Stomach (tissue), 9 donors: Measurements from ENCODE around the gene MAGEB2. TPM values are rescaled to one million over a fixed set of nuclear protein-coding genes. Genes with fewer than 3 reads are reported as not detected.

Source experiments
- DNase-seq, 2 donors: peaks; one replicate each; pipeline versions ENCODE4 v3.0.0 to v3.0.0-alpha.2; 2013 to 2019
- H3K27ac ChIP-seq, 5 donors: fragments of 200-600 bp in 4 of 5; sonication (generic) in 4 of 5; one replicate each; pipeline ENCODE4 v1.5.1; 2013 to 2019; ENCODE audit warnings: mild to moderate bottlenecking in 1 of 5, moderate library complexity in 1 of 5
- H3K27me3 ChIP-seq, 3 donors: fragments of 200-600 bp; sonication (generic); one replicate each; pipeline ENCODE4 v1.5.1; 2017 to 2019; ENCODE audit warnings: mixed run types in 1 of 3
- H3K36me3 ChIP-seq, 4 donors: fragments of 200-600 bp; sonication (generic); 1 replicate in 3 of 4; 2 replicates in 1 of 4; pipeline ENCODE4 v1.5.1; 2016 to 2019
- H3K4me1 ChIP-seq, 4 donors: fragments of 200-600 bp; sonication (generic); one replicate each; pipeline ENCODE4 v1.5.1; 2016 to 2019
- H3K4me3 ChIP-seq, 4 donors: fragments of 200-600 bp; sonication (generic) in 3 of 4; one replicate each; pipeline ENCODE4 v1.5.1; 2016 to 2019; ENCODE audit warnings: mild to moderate bottlenecking in 1 of 4
- H3K9me3 ChIP-seq, 4 donors: fragments of 200-600 bp; sonication (generic); one replicate each; pipeline ENCODE4 v1.5.1; 2016 to 2019
- EP300 ChIP-seq: sonication (generic); formaldehyde crosslinking; IDR thresholded peaks from one replicate; pipeline ENCODE4 v1.6.1; 2017; ENCODE audit warnings: antibody characterized with exemption
- POLR2A ChIP-seq, 4 donors: fragments of 450-650 bp; IDR thresholded peaks; one replicate each; pipeline ENCODE4 v1.6.1; 2016; ENCODE audit warnings: antibody characterized with exemption in 4 of 4, control low read depth in 2 of 4, mild to moderate bottlenecking in 1 of 4, moderate library complexity in 1 of 4
- POLR2AphosphoS5 ChIP-seq, 3 donors: sonication (generic); formaldehyde crosslinking; IDR thresholded peaks; one replicate each; pipeline ENCODE4 v1.6.1; 2016; ENCODE audit warnings: antibody characterized with exemption in 3 of 3
- WGBS, 5 donors: extraction: QIAGEN DNeasy Blood & Tissue Kit in 3 of 5; methylation state at CpG; one replicate each; pipeline versions ENCODE4 v1.1.5 to v1.1.7; 2013 to 2018; 5-methylcytosine and 5-hydroxymethylcytosine counted together
- intact Hi-C: fragments of 100-400 bp; cut with DNase I; formaldehyde crosslinking; loops from one replicate; pipeline ENCODE4 v1.15.1; 2023; ENCODE audit warnings: low total_unique reads
- polyA plus RNA-seq, 3 donors: library from polyadenylated mRNA; stranded (reverse); fragments of 200-250 nt; gene quantifications; one replicate each; pipeline ENCODE4 v1.2.3, GENCODE V29; 2013
- total RNA-seq, 5 donors: library from RNA; depleted of rRNA; stranded (reverse); fragments of >200 nt; gene quantifications; one replicate each; pipeline versions ENCODE4 v1.1.0 to v1.2.3, GENCODE V29; 2014 to 2016
- TF ChIP-seq, protein P1 (sequence below), 7 experiments: fragments of 450-650 bp in 4 of 7; fragments of 200-600 bp in 3 of 7; sonication (generic) in 3 of 7; IDR thresholded peaks; one replicate each; pipeline ENCODE4 v1.5.1; 2016 to 2019; ENCODE audit warnings: antibody characterized with exemption in 7 of 7, control low read depth in 2 of 7, mild to moderate bottlenecking in 1 of 7
- donor health status: healthy with polysubstance abuse.
- donor health status: Bipolar disorder and iron deficiency.
- donor health status: healthy.

MAGEB2 gene
- total and polyA plus RNA-seq, 8 donors: not detected

DNA sequence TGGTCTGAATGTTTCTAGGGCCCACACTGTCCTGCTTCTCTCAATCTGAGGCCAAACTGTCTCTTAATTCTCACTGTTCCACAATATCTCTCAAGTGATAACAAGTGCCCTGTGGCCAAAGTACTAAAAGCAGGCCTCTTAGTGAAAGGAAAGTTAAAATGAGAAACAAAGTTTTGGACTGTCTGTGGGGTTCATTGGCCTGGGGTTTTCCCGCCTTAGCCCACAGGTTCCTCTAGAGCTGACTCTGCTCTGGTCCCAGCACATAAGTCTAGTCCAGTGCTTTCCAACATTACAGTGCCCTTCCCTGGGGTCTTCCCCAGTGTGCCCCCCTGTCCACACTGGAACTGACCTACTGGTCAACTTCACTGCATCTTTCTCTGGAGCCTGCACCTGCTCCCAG is 37.9 kb downstream of the MAGEB2 start:
- WGBS, 5 donors: 82 to 100% (median 85%) methylated on average over 1 of the region's 1 CpG
- Histone ChIP-seq H3K9me3 (peaks cover 0 to 5% (median 0%) of the 10 kb centered on the region in 4 donors), H3K4me1 (no peaks in the 10 kb centered on the region), H3K36me3 (no peaks in the 10 kb centered on the region), H3K27ac (no peak overlapping the region), H3K4me3 (no peak overlapping the region), H3K27me3 (no peaks in the 10 kb centered on the region)
- TF ChIP-seq POLR2AphosphoS5 (IDR thresholded peaks at IDR 0.05): no peak
- TF ChIP-seq, protein P1, sequence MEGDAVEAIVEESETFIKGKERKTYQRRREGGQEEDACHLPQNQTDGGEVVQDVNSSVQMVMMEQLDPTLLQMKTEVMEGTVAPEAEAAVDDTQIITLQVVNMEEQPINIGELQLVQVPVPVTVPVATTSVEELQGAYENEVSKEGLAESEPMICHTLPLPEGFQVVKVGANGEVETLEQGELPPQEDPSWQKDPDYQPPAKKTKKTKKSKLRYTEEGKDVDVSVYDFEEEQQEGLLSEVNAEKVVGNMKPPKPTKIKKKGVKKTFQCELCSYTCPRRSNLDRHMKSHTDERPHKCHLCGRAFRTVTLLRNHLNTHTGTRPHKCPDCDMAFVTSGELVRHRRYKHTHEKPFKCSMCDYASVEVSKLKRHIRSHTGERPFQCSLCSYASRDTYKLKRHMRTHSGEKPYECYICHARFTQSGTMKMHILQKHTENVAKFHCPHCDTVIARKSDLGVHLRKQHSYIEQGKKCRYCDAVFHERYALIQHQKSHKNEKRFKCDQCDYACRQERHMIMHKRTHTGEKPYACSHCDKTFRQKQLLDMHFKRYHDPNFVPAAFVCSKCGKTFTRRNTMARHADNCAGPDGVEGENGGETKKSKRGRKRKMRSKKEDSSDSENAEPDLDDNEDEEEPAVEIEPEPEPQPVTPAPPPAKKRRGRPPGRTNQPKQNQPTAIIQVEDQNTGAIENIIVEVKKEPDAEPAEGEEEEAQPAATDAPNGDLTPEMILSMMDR (IDR thresholded peaks at IDR 0.05): no peak
- no peak for TF ChIP-seq EP300
- no peak for TF ChIP-seq POLR2A (IDR thresholded peaks at IDR 0.05)
- no peak for DNase-seq
- intact Hi-C loops: no loop called here

DNA sequence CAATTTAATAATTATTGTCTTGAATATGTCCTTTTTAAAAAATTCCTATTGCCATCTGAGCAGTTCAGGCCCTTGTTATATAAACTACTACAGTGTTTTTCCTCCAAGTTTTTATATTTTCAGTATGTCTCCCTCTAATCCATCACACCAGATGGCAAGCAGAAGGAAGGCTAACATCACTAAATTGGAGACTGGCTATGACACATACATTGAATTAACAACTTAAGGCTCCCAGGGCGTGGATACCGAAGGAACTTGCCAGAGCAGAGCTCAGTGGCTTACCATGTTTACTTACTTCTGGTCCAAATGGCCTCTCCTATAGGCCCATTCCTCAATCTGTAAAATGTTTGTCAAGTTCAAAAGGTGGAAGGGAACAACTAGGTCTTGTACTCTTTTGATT is 44.6 kb downstream of the MAGEB2 start:
- H3K4me3 ChIP-seq: no peak overlapping the region
- H3K4me1 ChIP-seq: no peaks in the 10 kb centered on the region
- WGBS, 5 donors: 48 to 56% (median 50%) methylated on average over 2 of the region's 2 CpGs
- H3K9me3 ChIP-seq: peaks cover 0 to 5% (median 0%) of the 10 kb centered on the region in 4 donors
- no peak overlapping the region for H3K27ac ChIP-seq
- intact Hi-C loops: no loop called here
- no peaks in the 10 kb centered on the region for H3K36me3 ChIP-seq
- TF ChIP-seq POLR2AphosphoS5 (IDR thresholded peaks at IDR 0.05): no peak
- TF ChIP-seq, protein P1 (IDR thresholded peaks at IDR 0.05): no peak
- TF ChIP-seq POLR2A (IDR thresholded peaks at IDR 0.05): no peak
- TF ChIP-seq EP300: no peak
- H3K27me3 ChIP-seq: no peaks in the 10 kb centered on the region
- DNase-seq: no peak

DNA sequence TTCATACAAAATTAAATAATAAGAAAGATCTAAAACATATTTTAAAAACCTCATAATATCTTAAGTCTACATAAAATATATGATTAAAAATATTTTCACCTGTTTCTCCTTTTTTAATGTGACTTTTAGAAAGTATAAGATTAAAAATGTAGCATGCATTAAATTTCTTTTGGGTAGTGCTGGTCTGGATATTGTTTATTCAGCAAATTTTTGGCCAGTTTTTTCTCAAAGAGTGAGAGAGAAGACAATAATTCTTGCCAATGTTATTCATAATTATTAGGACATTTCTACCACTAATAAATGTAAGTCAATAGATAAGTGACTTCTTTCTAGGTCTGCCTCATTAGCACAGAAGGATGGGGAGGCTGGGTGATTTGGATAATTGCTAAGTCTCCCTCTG is 45.6 kb downstream of the MAGEB2 start:
- Histone ChIP-seq H3K27me3 (no peaks in the 10 kb centered on the region), H3K36me3 (no peaks in the 10 kb centered on the region), H3K27ac (no peak overlapping the region), H3K4me1 (no peaks in the 10 kb centered on the region), H3K4me3 (no peak overlapping the region), H3K9me3 (no peaks in the 10 kb centered on the region)
- no peak for DNase-seq
- TF ChIP-seq EP300 (no peak), POLR2A (IDR thresholded peaks at IDR 0.05) (no peak), POLR2AphosphoS5 (IDR thresholded peaks at IDR 0.05) (no peak)
- TF ChIP-seq, protein P1 (IDR thresholded peaks at IDR 0.05): no peak
- intact Hi-C loops: no loop called here

DNA sequence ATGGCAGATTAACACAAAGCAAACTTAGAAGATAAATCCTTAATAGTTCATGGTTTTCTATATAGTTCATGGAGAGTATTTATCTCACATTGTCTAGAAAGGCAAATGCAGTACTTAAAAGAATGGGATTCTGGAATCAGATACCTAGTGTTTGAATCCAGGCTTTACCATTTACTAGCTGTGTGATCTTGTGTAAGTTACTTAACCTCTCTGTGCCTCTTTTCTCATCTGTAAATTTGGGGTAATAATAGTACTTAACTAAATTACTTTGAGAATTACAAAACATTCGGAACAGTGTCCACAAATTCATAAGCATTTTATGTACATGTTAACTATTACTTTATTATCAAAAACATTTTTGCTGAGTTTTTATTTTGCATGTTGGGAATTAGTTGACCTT is 47.4 kb downstream of the MAGEB2 start:
- WGBS, 5 donors: 61 to 93% (median 78%) methylated on average over 1 of the region's 1 CpG
- intact Hi-C loops: no loop called here
- DNase-seq: no peak

More for the DNA sequence above, 47.4 kb downstream of the MAGEB2 start:
- Histone ChIP-seq H3K9me3 (no peaks in the 10 kb centered on the region), H3K4me1 (no peaks in the 10 kb centered on the region), H3K27me3 (no peaks in the 10 kb centered on the region), H3K27ac (no peak overlapping the region), H3K4me3 (no peak overlapping the region), H3K36me3 (no peaks in the 10 kb centered on the region)
- TF ChIP-seq, protein P1 (IDR thresholded peaks at IDR 0.05): no peak
- no peak for TF ChIP-seq POLR2A (IDR thresholded peaks at IDR 0.05)
- TF ChIP-seq POLR2AphosphoS5 (IDR thresholded peaks at IDR 0.05): no peak
- no peak for TF ChIP-seq EP300

Other genes starting within 250 kb of the MAGEB2 start
- not detected for gene MAGEB3, start 15.1 kb downstream of the MAGEB2 start, total RNA-seq
- gene MAGEB3, start 15.1 kb downstream of the MAGEB2 start, polyA plus RNA-seq: not detected
- gene MAGEB4, start 26.4 kb downstream of the MAGEB2 start, total RNA-seq: not detected
- not detected for gene MAGEB4, start 26.4 kb downstream of the MAGEB2 start, polyA plus RNA-seq
- gene MAGEB1, start 31.6 kb downstream of the MAGEB2 start, total RNA-seq: not detected
- not detected for gene MAGEB1, start 31.6 kb downstream of the MAGEB2 start, polyA plus RNA-seq
- gene NR0B1, start 93.8 kb downstream of the MAGEB2 start, total RNA-seq: under 1 TPM in 1 of 5 donors, not detected in 4; 0.37 TPM
- gene NR0B1, start 93.8 kb downstream of the MAGEB2 start, polyA plus RNA-seq: under 1 TPM in 1 of 3 donors, not detected in 2; 0.25 TPM